Prostate gland (tissue), 2 donors: ENCODE measurements around the gene MCHR2. TPM values are rescaled to one million over a fixed set of nuclear protein-coding genes. Genes with fewer than 3 reads are reported as not detected.

Experiments used
- DNase-seq: peaks from one replicate; pipeline ENCODE4 v3.0.0-alpha.2; 2019; ENCODE audit warnings: low spot score
- H3K27ac ChIP-seq, 2 donors: fragments of 200-600 bp; sonication (generic); 2 replicates each; pipeline ENCODE4 v1.5.1; 2017 to 2019
- H3K27me3 ChIP-seq: fragments of 200-600 bp; sonication (generic); replicated peaks from 2 replicates; pipeline ENCODE4 v1.5.1; 2019; ENCODE audit not compliant: insufficient read depth
- H3K36me3 ChIP-seq, 2 donors: fragments of 200-600 bp; sonication (generic); 1 replicate in 1 of 2; 2 replicates in 1 of 2; pipeline versions ENCODE4 v1.5.1 to v1.8.1; 2017 to 2019
- H3K4me1 ChIP-seq: fragments of 200-600 bp; sonication (generic); replicated peaks from 2 replicates; pipeline ENCODE4 v1.5.1; 2019
- H3K4me3 ChIP-seq, 2 donors: fragments of 200-600 bp; sonication (generic); 2 replicates each; pipeline ENCODE4 v1.5.1; 2017 to 2019
- H3K9me3 ChIP-seq: fragments of 200-600 bp; sonication (generic); 2 replicates; pipeline ENCODE4 v1.5.1; 2017
- POLR2A ChIP-seq: fragments of 450-650 bp; IDR thresholded peaks from one replicate; pipeline ENCODE4 v1.6.1; 2016; ENCODE audit warnings: antibody characterized with exemption, mild to moderate bottlenecking
- POLR2AphosphoS5 ChIP-seq: sonication (generic); formaldehyde crosslinking; IDR thresholded peaks from one replicate; pipeline ENCODE4 v1.6.1; 2017; ENCODE audit warnings: antibody characterized with exemption
- WGBS: methylation state at CpG from one replicate; pipeline ENCODE4 v1.1.5; 2018; 5-methylcytosine and 5-hydroxymethylcytosine counted together
- intact Hi-C: fragments of 100-400 bp; cut with DNase I; formaldehyde crosslinking; loops from one replicate; pipeline ENCODE4 v1.14.2; 2022
- total RNA-seq, 2 donors: library from RNA; depleted of rRNA; stranded (reverse); fragments of >200 nt; gene quantifications; one replicate each; pipeline ENCODE4 v1.1.0, GENCODE V29; 2016
- TF ChIP-seq, protein P1 (sequence below), 4 experiments: fragments of 200-600 bp in 2 of 4; fragments of 450-650 bp in 2 of 4; sonication (generic) in 2 of 4; IDR thresholded peaks; 1 replicate in 3 of 4; 2 replicates in 1 of 4; pipeline ENCODE4 v1.5.1; 2016 to 2019; ENCODE audit warnings: antibody characterized with exemption in 4 of 4, mild to moderate bottlenecking in 2 of 4, moderate library complexity in 2 of 4

Gene MCHR2
- total RNA-seq, 2 donors from 2014 or later: not detected

DNA sequence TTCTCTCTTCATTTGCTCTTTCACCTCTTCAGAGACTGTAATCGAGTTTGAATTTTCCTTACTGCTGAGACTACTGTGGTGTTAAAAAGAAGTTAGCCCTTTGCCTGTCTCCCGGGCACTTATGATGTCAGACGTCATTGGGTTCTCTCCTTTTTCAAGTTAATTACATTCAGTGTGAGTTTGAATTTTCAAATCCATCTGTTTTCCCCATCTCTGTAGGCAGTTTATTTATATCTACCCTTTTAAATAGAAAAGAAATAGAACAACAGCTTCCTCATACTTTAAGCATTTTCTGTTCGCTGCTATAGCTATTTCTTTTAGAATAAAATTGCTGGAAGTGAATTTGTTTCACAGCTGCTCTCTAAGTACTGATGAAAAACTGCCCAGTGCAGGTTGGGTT is 81.4 kb downstream of the MCHR2 start:
- TF ChIP-seq POLR2A (no peak), POLR2AphosphoS5 (no peak)
- TF ChIP-seq, protein P1, sequence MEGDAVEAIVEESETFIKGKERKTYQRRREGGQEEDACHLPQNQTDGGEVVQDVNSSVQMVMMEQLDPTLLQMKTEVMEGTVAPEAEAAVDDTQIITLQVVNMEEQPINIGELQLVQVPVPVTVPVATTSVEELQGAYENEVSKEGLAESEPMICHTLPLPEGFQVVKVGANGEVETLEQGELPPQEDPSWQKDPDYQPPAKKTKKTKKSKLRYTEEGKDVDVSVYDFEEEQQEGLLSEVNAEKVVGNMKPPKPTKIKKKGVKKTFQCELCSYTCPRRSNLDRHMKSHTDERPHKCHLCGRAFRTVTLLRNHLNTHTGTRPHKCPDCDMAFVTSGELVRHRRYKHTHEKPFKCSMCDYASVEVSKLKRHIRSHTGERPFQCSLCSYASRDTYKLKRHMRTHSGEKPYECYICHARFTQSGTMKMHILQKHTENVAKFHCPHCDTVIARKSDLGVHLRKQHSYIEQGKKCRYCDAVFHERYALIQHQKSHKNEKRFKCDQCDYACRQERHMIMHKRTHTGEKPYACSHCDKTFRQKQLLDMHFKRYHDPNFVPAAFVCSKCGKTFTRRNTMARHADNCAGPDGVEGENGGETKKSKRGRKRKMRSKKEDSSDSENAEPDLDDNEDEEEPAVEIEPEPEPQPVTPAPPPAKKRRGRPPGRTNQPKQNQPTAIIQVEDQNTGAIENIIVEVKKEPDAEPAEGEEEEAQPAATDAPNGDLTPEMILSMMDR (IDR thresholded peaks at IDR 0.05): no peak
- Histone ChIP-seq H3K36me3 (no peaks in the 10 kb centered on the region), H3K4me3 (no peak overlapping the region), H3K4me1 (no peaks in the 10 kb centered on the region), H3K27ac (no peak overlapping the region), H3K9me3 (no peaks in the 10 kb centered on the region), H3K27me3 (no peaks in the 10 kb centered on the region)
- no peak for DNase-seq
- WGBS: 52% methylated on average over 4 of the region's 4 CpGs
- intact Hi-C loops: no loop called here

DNA sequence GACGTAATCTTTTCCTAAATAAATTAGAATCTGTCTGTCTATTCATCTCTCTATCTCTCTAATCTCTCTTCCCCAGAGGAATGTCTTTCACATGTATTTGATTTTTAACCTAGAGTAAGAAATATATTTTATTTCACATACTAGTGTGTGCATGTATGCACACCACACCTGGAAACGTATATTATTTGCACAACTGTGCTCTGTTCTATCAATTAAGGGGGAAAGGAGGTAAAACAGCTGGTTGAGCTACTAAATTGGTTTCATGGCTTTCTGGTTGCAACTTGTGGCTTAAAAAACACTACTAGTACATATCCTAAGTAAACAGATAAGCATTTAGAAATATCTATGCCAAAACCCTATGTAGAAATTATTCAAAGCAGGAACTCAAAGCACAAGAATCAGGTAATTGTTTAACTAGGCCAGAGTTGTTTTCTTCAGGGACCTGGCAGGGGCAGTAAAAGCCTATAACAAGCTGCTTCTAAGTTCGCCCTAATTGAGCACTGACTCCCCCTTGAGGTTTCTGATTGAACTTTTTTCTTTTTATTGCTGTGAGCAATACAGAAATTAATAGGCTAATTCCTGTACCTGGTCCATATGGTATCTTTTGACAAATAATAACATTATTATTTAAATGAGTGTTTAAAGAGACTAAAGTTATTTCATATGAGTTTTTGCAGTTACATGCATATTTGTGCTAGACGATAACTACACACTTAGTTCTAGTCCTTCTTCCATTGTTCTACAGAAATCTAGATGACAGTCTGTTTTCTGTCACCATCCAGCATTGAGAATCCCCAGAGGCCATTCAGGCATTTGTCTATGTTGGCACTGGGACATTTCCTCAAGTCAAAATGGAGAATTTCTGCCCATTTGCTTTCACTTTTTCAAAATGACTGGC is 88.6 kb downstream of the MCHR2 start:
- TF ChIP-seq, protein P1 (IDR thresholded peaks at IDR 0.05): peak in 3 of 4 experiments; percentile 8 to 40 (median 38)
- no peak for TF ChIP-seq POLR2A
- no peak for DNase-seq

DNA sequence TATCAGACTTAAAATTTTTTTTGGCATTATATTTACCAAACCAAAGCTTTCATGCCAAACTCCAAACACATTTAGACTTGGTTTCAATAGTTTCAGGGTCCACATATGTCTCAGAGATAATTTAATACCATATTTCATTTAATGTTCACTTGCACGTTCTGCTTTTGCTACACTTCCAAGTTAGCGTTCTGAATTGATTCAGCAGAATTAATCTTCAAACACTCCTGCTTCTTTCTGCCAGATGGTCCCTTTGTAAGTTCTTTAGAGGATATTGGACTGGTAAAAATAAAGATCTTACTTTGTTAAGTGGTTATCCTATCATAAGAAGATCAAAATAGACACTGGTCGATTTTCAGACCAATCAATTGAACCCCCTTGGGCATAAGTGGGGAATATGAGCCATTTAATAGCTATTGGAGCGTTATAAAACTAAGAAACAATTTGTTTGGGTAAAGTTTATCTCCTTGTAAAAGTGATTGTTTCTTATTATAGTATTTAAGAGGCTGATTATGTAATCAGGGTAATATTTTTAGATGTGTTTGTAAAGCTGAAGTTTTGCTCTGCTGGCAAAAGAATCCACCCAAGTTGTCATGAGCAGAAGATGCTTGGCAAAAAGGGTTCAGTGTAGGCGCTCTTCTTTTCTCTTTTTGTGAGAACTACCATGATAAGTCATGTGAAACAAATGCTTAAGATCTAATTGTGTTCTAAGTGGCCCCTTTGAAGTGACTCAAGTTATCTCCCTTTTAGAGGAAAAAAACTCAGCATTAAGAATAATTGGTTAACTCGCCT is 92.2 kb downstream of the MCHR2 start:
- H3K4me1 ChIP-seq: no peaks in the 10 kb centered on the region
- no peak for DNase-seq
- no peak overlapping the region for H3K27ac ChIP-seq
- intact Hi-C loops: no loop called here
- no peak overlapping the region for H3K4me3 ChIP-seq
- WGBS: 47% methylated on average over 6 of the region's 6 CpGs
- TF ChIP-seq, protein P1 (IDR thresholded peaks at IDR 0.05): no peak
- TF ChIP-seq POLR2A (no peak), POLR2AphosphoS5 (no peak)
- no peaks in the 10 kb centered on the region for H3K9me3 ChIP-seq
- H3K27me3 ChIP-seq: peaks cover 2% of the 10 kb centered on the region
- no peaks in the 10 kb centered on the region for H3K36me3 ChIP-seq

More for the DNA sequence above, 88.6 kb downstream of the MCHR2 start:
- intact Hi-C loops: no loop called here
- no peaks in the 10 kb centered on the region for H3K9me3 ChIP-seq
- WGBS: 38% methylated on average over 4 of the region's 4 CpGs
- H3K4me3 ChIP-seq: no peak overlapping the region
- H3K36me3 ChIP-seq: no peaks in the 10 kb centered on the region
- no peaks in the 10 kb centered on the region for H3K4me1 ChIP-seq
- H3K27me3 ChIP-seq: peaks cover 2% of the 10 kb centered on the region
- no peak overlapping the region for H3K27ac ChIP-seq

DNA sequence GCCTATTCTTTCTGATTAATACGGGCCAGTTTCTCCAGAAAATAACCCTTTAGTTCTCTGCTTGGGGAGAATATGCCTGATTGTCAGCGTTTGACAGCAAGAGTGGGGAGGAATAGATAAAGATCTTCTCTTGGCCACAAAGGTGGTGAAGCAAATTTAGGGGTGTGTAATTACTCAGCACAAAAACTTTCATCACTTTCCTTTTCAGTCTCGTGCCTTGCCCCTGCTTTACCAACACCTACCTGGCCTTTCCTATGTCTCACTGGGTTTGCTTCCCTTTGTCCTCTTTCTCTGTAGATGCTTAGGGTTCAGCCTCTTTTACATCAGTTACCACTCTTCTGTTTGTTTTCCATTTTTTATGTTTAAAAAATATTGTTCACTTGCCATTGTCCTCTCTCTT is 99.2 kb downstream of the MCHR2 start:
- H3K27ac ChIP-seq: no peak overlapping the region
- no peaks in the 10 kb centered on the region for H3K36me3 ChIP-seq
- H3K4me3 ChIP-seq: no peak overlapping the region
- H3K4me1 ChIP-seq: no peaks in the 10 kb centered on the region
- TF ChIP-seq POLR2AphosphoS5 (no peak), POLR2A (no peak)
- TF ChIP-seq, protein P1 (IDR thresholded peaks at IDR 0.05): no peak
- DNase-seq: no peak
- no peaks in the 10 kb centered on the region for H3K9me3 ChIP-seq
- H3K27me3 ChIP-seq: no peaks in the 10 kb centered on the region
- WGBS: 53% methylated on average over 3 of the region's 3 CpGs
- intact Hi-C loops: no loop called here
